Parathyroid adenoma (tissue), 2 donors: ENCODE measurements around the gene FAU.

ENCODE experiments used
- H2AFZ ChIP-seq: fragments of 300-600 bp; sonication (generic); one replicate; pipeline ENCODE4 v1.7.0; 2017; ENCODE audit warnings: antibody characterized with exemption, mild to moderate bottlenecking
- H3K27ac ChIP-seq: fragments of 300-600 bp; sonication (generic); one replicate; pipeline ENCODE4 v1.7.0; 2017
- H3K27me3 ChIP-seq: fragments of 300-600 bp; sonication (generic); one replicate; pipeline ENCODE4 v1.7.0; 2017; ENCODE audit warnings: low read length; ENCODE audit not compliant: control insufficient read depth, insufficient read depth
- H3K36me3 ChIP-seq: fragments of 300-600 bp; sonication (generic); one replicate; pipeline ENCODE4 v1.7.0; 2017; ENCODE audit warnings: low read length; ENCODE audit not compliant: control insufficient read depth, insufficient read depth
- H3K4me1 ChIP-seq: fragments of 300-600 bp; sonication (generic); one replicate; pipeline ENCODE4 v1.7.0; 2017; ENCODE audit warnings: control low read depth
- H3K4me2 ChIP-seq: fragments of 300-600 bp; sonication (generic); one replicate; pipeline ENCODE4 v1.7.0; 2017; ENCODE audit warnings: low read length
- H3K4me3 ChIP-seq: fragments of 300-600 bp; sonication (generic); one replicate; pipeline ENCODE4 v1.7.0; 2017; ENCODE audit warnings: low read depth, low read length
- H3K79me2 ChIP-seq: fragments of 300-600 bp; sonication (generic); one replicate; pipeline ENCODE4 v1.7.0; 2017; ENCODE audit warnings: control low read depth
- H3K9ac ChIP-seq: fragments of 300-600 bp; sonication (generic); one replicate; pipeline ENCODE4 v1.7.0; 2017; ENCODE audit warnings: mild to moderate bottlenecking
- H3K9me3 ChIP-seq: fragments of 300-600 bp; sonication (generic); one replicate; pipeline ENCODE4 v1.7.0; 2017; ENCODE audit warnings: low read length; ENCODE audit not compliant: control insufficient read depth
- CTCF ChIP-seq: fragments of 300-600 bp; sonication (generic); IDR thresholded peaks from one replicate; pipeline ENCODE4 v1.7.0; 2017; ENCODE audit warnings: antibody characterized with exemption, mild to moderate bottlenecking
- donor health status: primary hyperparathyroidism.

The FAU gene

GRCh38 chr11:65131417-65131776 lies 9.5 kb upstream of the FAU start:
- Histone ChIP-seq H3K27me3 (no peaks in the 10 kb centered on the region), H3K9ac (no peak overlapping the region), H3K9me3 (no peaks in the 10 kb centered on the region), H2AFZ (no peak overlapping the region), H3K4me1 (peaks cover 2% of the 10 kb centered on the region), H3K4me2 (no peak overlapping the region), H3K4me3 (no peak overlapping the region), H3K27ac (no peak overlapping the region), H3K79me2 (peaks cover 10% of the 10 kb centered on the region), H3K36me3 (no peaks in the 10 kb centered on the region)
- TF ChIP-seq CTCF: no peak

DNA sequence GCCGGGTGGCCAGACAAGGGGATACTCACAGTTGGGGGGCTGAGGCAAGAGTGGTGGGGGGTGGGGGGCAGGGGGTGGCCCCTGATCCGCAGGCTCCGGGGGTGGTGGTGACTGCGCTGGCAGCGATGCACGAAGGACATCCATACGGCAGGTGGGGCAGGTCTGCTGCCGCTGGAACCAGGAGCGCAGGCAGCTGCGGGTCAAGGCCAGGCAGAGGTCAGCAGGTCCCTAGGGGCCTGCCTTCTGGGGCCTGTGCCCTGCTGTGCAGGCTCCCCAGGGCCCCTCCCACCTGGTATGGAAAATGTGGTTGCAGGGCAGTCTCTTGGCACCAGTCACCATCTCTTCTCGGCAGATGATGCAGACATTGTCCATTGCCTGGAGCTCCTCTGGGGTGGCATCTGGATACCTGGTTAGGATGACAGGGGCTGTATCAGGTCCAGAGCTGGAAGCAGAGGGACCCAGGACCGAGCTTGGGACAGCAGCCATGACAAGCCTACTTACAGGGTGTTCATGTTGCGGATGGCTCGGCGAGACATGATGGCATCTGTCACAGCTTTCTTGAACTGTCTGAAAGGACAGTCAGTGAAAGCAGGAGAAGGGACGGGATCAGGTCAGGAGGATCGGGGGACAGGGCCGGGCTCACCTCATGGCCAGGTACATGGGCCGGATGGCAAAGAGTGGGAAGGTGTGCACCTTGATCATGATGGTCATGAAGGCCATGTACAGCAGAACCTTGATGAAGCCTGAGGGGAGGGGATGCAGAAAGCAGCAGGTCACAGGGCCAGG lies 8.9 kb upstream of the FAU start:
- no peak overlapping the region for H3K27ac ChIP-seq
- no peaks in the 10 kb centered on the region for H3K9me3 ChIP-seq
- TF ChIP-seq CTCF: no peak
- H3K9ac ChIP-seq: no peak overlapping the region
- no peaks in the 10 kb centered on the region for H3K27me3 ChIP-seq
- no peak overlapping the region for H3K4me2 ChIP-seq
- no peaks in the 10 kb centered on the region for H3K36me3 ChIP-seq
- H3K79me2 ChIP-seq: peaks cover 10% of the 10 kb centered on the region
- no peak overlapping the region for H2AFZ ChIP-seq
- H3K4me1 ChIP-seq: peaks cover 2% of the 10 kb centered on the region
- no peak overlapping the region for H3K4me3 ChIP-seq

GRCh38 chr11:65129649-65130441 lies 7.9 kb upstream of the FAU start:
- no peak overlapping the region for H3K4me2 ChIP-seq
- no peak overlapping the region for H3K9ac ChIP-seq
- no peak overlapping the region for H2AFZ ChIP-seq
- peaks cover 2% of the 10 kb centered on the region for H3K4me1 ChIP-seq
- H3K36me3 ChIP-seq: no peaks in the 10 kb centered on the region
- TF ChIP-seq CTCF: no peak
- peaks cover 10% of the 10 kb centered on the region for H3K79me2 ChIP-seq
- H3K9me3 ChIP-seq: no peaks in the 10 kb centered on the region
- H3K4me3 ChIP-seq: no peak overlapping the region
- no peak overlapping the region for H3K27ac ChIP-seq
- H3K27me3 ChIP-seq: no peaks in the 10 kb centered on the region

DNA sequence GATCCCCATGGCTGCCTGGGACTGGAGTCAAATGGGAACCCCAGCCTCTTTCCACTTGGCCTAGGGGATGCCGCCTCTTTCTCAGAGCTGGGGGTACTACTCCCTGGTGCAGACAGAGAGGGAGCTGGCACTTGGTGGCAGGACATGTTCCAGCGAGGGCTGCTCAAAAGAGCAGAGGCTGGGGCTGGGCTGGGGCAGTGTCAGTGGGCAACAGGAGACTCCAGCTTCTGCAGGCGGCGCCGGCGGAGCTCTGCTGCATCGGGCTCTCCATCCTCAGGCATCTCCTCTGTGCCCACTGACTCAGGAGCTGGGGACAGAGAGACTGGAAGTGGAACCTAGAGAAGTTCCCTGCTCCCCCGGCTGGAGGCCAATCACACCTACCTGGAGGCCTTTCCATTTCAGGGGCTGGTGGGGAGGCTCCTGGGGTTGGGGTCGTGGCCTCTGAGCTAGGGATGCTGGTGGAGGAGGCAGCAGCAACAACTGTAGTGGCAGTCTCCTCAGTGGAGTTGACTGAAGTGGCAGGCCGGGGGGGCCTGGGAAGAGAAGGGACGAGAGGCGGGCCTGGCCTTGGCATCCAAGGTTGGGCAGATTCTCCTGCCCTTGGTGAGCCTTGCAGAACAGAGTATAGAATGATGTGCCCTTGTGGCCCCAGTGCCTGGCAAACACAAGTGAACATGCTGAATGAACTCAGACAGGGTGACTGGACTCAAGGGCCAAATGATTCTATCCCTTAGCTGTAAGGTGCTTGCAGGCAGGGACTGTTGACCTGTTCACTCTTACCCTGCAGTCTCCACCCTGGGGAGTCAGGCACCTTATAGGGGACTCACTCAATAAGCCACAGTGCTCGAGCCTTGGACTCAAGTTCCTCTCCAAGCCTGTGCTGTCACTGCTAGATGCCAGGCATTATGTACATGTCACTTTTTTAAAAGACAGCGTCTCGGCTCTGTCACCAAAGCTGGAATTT lies 6.5 kb upstream of the FAU start:
- Histone ChIP-seq H3K4me2 (no peak overlapping the region), H3K27ac (no peak overlapping the region), H3K36me3 (no peaks in the 10 kb centered on the region), H2AFZ (no peak overlapping the region), H3K9ac (no peak overlapping the region), H3K27me3 (no peaks in the 10 kb centered on the region), H3K4me3 (no peak overlapping the region), H3K4me1 (peaks cover 2% of the 10 kb centered on the region), H3K9me3 (no peaks in the 10 kb centered on the region), H3K79me2 (peaks cover 6% of the 10 kb centered on the region)
- TF ChIP-seq CTCF: no peak
